ENCODE results near the gene KAZN.

GRCh38 chr1:14891991-14892390 lies 293.5 kb downstream of the KAZN start:
- no peak for TF ChIP-seq POLR2A (IDR thresholded peaks at IDR 0.05)
- no peak for TF ChIP-seq CTCF (IDR thresholded peaks at IDR 0.05)
